Stimulated activated naive CD4-positive, alpha-beta T cell (primary cell): ENCODE data around the gene BAZ1A.
A peak's percentile ranks its signal among the peaks of the same experiment; 100 is the strongest.

Experiments
- DNase-seq, 6 experiments: peaks; one replicate each; lab custom pipeline; 2025; lab: John Stamatoyannopoulos, UW

The BAZ1A gene

GRCh38 chr14:34875031-34875922 is at the start of gene BAZ1A:
BAZ1A (minus strand) TSS chr14:34875360; CDS start chr14:34874604, 756 bp downstream.
- DNase-seq = peak; percentile 11 to 75 (median 35)

- no peak for DNase-seq
These were observed 45.2 kb upstream of the BAZ1A start for GRCh38 chr14:34920339-34920738.

- no peak for DNase-seq
These were observed 38.5 kb upstream of the BAZ1A start for GRCh38 chr14:34913619-34914018.

- DNase-seq = no peak
These were observed 37.8 kb upstream of the BAZ1A start for GRCh38 chr14:34912966-34913365.

GRCh38 chr14:34912182-34912581 is 37.0 kb upstream of the BAZ1A start:
- no peak for DNase-seq

- no peak for DNase-seq
These were observed 36.3 kb upstream of the BAZ1A start for GRCh38 chr14:34911209-34912150.

GRCh38 chr14:34906287-34906686 is 31.1 kb upstream of the BAZ1A start:
- DNase-seq = no peak

- DNase-seq = no peak
These were observed 20.1 kb upstream of the BAZ1A start for GRCh38 chr14:34895277-34895676.

- DNase-seq = no peak
These were observed 15.8 kb upstream of the BAZ1A start for GRCh38 chr14:34890937-34891336.

- DNase-seq = no peak
These were observed 13.0 kb upstream of the BAZ1A start for GRCh38 chr14:34888186-34888585.

- no peak for DNase-seq
These were observed 8.8 kb upstream of the BAZ1A start for GRCh38 chr14:34883954-34884353.

GRCh38 chr14:34874386-34875030 is 652 bp downstream of the BAZ1A start:
- peak; percentile 42 to 77 (median 64) for DNase-seq

GRCh38 chr14:34873589-34874385 is 1.4 kb downstream of the BAZ1A start:
- peak; percentile 77 to 86 (median 81) for DNase-seq

- DNase-seq = peak in 1 of 6 experiments; percentile 9
These were observed 2.2 kb downstream of the BAZ1A start for GRCh38 chr14:34872822-34873588.

- DNase-seq = no peak
These were observed 8.0 kb downstream of the BAZ1A start for GRCh38 chr14:34867199-34867598.

- no peak for DNase-seq
These were observed 9.1 kb downstream of the BAZ1A start for GRCh38 chr14:34865889-34866574.

- no peak for DNase-seq
These were observed 11.3 kb downstream of the BAZ1A start for GRCh38 chr14:34863844-34864243.

- DNase-seq = no peak
These were observed 16.4 kb downstream of the BAZ1A start for GRCh38 chr14:34858765-34859164.

GRCh38 chr14:34857689-34858449 is 17.3 kb downstream of the BAZ1A start:
- peak in 3 of 6 experiments; percentile 46 to 65 (median 64) for DNase-seq
